Peyer's patch (tissue), 4 donors: Measurements from ENCODE around the gene FMO4.

Experiments used
- POLR2A ChIP-seq, 2 donors: fragments of 450-650 bp; IDR thresholded peaks; one replicate each; pipeline ENCODE4 v1.5.1; 2017; ENCODE audit warnings: antibody characterized with exemption in 2 of 2, mild to moderate bottlenecking in 2 of 2, moderate library complexity in 2 of 2
- TF ChIP-seq, protein P1 (sequence below), 6 experiments: fragments of 450-650 bp in 4 of 6; fragments of 200-600 bp in 2 of 6; sonication (generic) in 1 of 6; IDR thresholded peaks; one replicate each; pipeline ENCODE4 v1.5.1; 2017 to 2019; ENCODE audit warnings: antibody characterized with exemption in 6 of 6, mild to moderate bottlenecking in 3 of 6, moderate library complexity in 1 of 6

DNA sequence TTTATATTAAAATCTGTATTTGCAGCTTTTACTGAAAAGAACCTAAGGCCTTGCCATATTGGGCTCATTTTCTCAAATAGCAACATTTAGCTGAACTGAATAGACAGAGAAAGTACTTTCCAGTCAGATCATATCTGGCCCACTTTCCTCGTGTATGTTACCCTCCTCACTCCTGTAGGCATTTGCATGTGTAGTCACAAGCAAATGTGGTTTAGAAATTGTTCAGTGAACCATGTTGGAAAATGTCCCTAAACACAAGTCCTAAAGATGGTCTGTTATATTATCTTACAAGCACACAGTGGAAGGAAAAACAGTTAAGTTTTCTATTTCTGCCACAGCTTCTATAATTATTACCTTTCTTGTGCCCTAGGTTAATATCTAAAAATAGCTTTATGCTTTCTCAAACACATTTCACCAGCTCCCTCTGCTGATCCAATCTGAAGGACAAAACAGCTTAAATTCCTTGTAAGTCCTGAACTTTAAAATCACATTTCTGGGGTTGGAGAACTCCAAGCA, 606 bp upstream of the FMO4 start:
- TF ChIP-seq, protein P1, sequence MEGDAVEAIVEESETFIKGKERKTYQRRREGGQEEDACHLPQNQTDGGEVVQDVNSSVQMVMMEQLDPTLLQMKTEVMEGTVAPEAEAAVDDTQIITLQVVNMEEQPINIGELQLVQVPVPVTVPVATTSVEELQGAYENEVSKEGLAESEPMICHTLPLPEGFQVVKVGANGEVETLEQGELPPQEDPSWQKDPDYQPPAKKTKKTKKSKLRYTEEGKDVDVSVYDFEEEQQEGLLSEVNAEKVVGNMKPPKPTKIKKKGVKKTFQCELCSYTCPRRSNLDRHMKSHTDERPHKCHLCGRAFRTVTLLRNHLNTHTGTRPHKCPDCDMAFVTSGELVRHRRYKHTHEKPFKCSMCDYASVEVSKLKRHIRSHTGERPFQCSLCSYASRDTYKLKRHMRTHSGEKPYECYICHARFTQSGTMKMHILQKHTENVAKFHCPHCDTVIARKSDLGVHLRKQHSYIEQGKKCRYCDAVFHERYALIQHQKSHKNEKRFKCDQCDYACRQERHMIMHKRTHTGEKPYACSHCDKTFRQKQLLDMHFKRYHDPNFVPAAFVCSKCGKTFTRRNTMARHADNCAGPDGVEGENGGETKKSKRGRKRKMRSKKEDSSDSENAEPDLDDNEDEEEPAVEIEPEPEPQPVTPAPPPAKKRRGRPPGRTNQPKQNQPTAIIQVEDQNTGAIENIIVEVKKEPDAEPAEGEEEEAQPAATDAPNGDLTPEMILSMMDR (IDR thresholded peaks at IDR 0.05): no peak
- TF ChIP-seq POLR2A (IDR thresholded peaks at IDR 0.05): no peak
